ENCODE data around the gene ANKDD1A.

- TF ChIP-seq, protein P1, sequence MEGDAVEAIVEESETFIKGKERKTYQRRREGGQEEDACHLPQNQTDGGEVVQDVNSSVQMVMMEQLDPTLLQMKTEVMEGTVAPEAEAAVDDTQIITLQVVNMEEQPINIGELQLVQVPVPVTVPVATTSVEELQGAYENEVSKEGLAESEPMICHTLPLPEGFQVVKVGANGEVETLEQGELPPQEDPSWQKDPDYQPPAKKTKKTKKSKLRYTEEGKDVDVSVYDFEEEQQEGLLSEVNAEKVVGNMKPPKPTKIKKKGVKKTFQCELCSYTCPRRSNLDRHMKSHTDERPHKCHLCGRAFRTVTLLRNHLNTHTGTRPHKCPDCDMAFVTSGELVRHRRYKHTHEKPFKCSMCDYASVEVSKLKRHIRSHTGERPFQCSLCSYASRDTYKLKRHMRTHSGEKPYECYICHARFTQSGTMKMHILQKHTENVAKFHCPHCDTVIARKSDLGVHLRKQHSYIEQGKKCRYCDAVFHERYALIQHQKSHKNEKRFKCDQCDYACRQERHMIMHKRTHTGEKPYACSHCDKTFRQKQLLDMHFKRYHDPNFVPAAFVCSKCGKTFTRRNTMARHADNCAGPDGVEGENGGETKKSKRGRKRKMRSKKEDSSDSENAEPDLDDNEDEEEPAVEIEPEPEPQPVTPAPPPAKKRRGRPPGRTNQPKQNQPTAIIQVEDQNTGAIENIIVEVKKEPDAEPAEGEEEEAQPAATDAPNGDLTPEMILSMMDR (IDR thresholded peaks at IDR 0.05; ENCODE audit: poor library complexity) = no peak
- TF ChIP-seq EZH2 (IDR thresholded peaks at IDR 0.05; ENCODE audit: borderline replicate concordance) (no peak), EZH2phosphoT487 (IDR thresholded peaks at IDR 0.05; ENCODE audit: low read depth, severe bottlenecking, unreplicated experiment) (no peak)
Observed at GRCh38 chr15:64883997-64884511, 27.6 kb upstream of the ANKDD1A start.

Data from hepatocyte (in vitro differentiated cells).